GM10266 (cell line): ENCODE data around the gene PRKCA.

Source experiments
- DNase-seq: peaks from one replicate; pipeline ENCODE4 v3.0.0; 2012; ENCODE audit errors: extremely low spot score
- TF ChIP-seq, protein P1 (sequence below): IDR thresholded peaks from 2 replicates; pipeline ENCODE4 v1.5.1; 2012; ENCODE audit warnings: mild to moderate bottlenecking, low read depth; ENCODE audit not compliant: control insufficient read depth, insufficient read depth; ENCODE audit errors: missing control alignments

PRKCA gene

DNA sequence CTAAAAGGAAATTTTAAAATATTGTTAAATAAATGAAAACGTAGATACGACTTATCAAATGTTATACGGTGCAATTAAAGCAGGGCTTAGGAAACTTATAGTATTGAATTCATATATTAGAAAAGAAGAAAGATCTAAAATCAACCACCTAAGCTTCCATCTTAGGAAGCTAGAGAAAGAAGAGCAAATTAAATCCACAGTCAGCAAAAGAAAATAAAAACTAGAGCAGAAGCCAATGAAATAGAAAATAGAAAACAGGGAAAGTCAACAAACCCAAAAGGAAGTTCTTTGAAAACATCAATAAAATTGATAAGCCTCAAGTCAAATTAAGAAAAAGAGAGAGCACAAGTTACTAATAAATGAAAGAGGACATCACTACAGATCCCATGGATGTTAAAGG, 457.9 kb downstream of the PRKCA start:
- DNase-seq, result no peak
- TF ChIP-seq, protein P1, sequence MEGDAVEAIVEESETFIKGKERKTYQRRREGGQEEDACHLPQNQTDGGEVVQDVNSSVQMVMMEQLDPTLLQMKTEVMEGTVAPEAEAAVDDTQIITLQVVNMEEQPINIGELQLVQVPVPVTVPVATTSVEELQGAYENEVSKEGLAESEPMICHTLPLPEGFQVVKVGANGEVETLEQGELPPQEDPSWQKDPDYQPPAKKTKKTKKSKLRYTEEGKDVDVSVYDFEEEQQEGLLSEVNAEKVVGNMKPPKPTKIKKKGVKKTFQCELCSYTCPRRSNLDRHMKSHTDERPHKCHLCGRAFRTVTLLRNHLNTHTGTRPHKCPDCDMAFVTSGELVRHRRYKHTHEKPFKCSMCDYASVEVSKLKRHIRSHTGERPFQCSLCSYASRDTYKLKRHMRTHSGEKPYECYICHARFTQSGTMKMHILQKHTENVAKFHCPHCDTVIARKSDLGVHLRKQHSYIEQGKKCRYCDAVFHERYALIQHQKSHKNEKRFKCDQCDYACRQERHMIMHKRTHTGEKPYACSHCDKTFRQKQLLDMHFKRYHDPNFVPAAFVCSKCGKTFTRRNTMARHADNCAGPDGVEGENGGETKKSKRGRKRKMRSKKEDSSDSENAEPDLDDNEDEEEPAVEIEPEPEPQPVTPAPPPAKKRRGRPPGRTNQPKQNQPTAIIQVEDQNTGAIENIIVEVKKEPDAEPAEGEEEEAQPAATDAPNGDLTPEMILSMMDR, result no peak

DNA sequence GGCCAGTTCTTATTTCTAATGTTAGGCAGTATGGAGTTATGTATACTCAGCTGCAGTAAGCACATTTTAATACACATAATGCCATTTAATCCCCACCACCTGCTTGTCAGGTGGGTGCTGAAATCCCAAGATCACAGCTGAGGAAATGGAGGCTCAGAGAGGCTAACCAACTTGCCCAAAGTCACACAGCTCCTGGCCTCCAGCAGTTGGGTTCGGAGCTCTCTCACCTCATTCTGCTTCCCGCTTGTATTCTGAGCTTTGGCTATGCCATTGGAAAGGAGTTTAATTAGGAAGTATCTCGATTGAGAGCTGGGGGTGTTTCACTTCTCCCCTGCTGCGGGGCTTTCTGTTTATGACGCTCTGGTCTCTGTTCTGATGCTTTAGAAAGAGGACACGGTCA, 459.9 kb downstream of the PRKCA start:
- TF ChIP-seq, protein P1, result no peak
- DNase-seq, result no peak

GRCh38 chr17:66763056-66763455, 460.6 kb downstream of the PRKCA start:
- no peak for DNase-seq
- TF ChIP-seq, protein P1, result no peak

DNA sequence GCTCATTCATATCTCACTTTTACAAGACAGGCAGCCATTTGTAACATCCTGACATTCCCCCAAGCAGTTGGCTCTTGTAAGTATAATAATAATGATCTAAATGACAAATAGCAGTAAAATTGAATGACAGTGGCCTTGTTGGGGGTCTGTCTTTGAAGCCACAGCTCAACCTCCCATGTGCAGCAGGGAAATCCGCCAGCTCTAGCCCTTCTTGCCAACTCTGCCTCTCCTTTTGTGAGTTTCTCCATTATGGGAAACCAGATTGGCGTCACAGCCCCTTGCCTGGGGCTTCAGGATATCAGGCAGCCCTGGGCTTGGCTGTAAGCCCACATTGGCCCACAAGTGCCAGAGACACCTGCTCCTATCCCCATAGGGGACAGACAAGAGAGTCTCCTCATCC, 462.1 kb downstream of the PRKCA start:
- no peak for DNase-seq
- TF ChIP-seq, protein P1, result no peak

- TF ChIP-seq, protein P1, result no peak
- DNase-seq, result no peak
These were observed 464.9 kb downstream of the PRKCA start for GRCh38 chr17:66767154-66767933.

DNA sequence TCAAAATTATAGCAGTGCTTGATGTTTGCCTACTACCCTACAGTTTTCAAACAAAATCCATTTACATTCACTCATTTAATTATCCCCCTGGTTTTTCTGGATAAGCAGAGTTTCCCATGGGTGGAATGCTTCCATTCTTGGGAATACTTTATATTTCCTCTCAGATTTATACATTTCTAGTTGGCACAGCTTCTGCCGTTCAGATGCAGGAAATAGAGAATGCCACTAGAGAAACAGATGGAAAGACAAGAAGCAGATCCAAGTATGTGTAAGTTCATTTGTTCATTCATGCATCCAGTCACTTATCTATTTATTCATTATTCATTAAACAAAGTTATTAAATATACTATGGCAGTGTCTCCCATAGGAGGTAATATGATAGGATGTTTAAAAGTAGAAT, 467.5 kb downstream of the PRKCA start:
- TF ChIP-seq, protein P1, result no peak
- no peak for DNase-seq

GRCh38 chr17:66772148-66772812, 469.9 kb downstream of the PRKCA start:
- DNase-seq, result no peak
- TF ChIP-seq, protein P1, result no peak
